ENCODE results near the gene HMGCS1. TPM values are rescaled to one million over a fixed set of nuclear protein-coding genes. Genes with fewer than 3 reads are reported as not detected.

Gene HMGCS1
- polyA plus RNA-seq, 3 donors = 6.0 to 10.9 (median 7.8) TPM

DNA sequence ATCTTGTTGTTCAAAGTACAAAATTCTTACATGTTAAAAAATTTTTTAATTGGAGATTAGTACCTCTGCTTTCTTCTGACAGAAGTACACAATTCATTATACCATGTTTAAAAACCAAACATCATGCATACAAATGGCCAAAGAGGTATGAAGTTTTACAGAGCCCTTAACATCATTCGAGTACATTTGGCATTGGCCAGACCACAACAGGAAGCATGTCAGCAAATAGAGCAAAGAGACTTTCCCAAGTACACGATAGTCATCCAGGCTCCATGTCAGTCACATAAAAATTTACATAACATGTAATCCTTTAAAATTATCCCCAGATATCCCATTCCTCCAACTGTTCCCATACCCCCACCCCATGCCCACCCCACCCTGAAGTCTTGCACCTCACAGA is 22.5 kb downstream of the HMGCS1 start:
- Histone ChIP-seq H3K36me3 (replicated peaks in 1 of 2; ENCODE audit: control insufficient read depth in 1 of 2, insufficient read depth in 2 of 2, low read length in 2 of 2) (peaks cover 67 to 94% of the 10 kb centered on the region in 2 donors), H3K4me2 (replicated peaks; ENCODE audit: extremely low read depth, low read length, poor library complexity, severe bottlenecking) (no peak overlapping the region), H3K9ac (ENCODE audit: insufficient read depth, low read length, poor library complexity, severe bottlenecking) (no peak overlapping the region), H4K20me1 (ENCODE audit: insufficient read depth, low read length) (no peaks in the 10 kb centered on the region), H3K9me3 (replicated peaks in 1 of 2; ENCODE audit: control insufficient read depth in 1 of 2, insufficient read depth in 1 of 2, low read length in 2 of 2) (no peaks in the 10 kb centered on the region), H3K27me3 (ENCODE audit: control insufficient read depth in 2 of 2, insufficient read depth in 2 of 2, low read length in 2 of 2) (no peaks in the 10 kb centered on the region), H2AFZ (ENCODE audit: insufficient read depth, low read depth, low read length, poor library complexity, severe bottlenecking) (no peak overlapping the region), H3K4me3 (replicated peaks in 1 of 3; ENCODE audit: low read depth in 2 of 3, low read length in 3 of 3) (no peak overlapping the region), H3K79me2 (ENCODE audit: insufficient read depth, low read length) (no peaks in the 10 kb centered on the region), H3K4me1 (ENCODE audit: control insufficient read depth in 1 of 2, insufficient read depth in 2 of 2, low read length in 2 of 2) (no peaks in the 10 kb centered on the region), H3K27ac (ENCODE audit: low read depth in 1 of 2, low read length in 2 of 2) (no peak overlapping the region)
- no peaks in the 10 kb centered on the region for H3K9me3 Mint-ChIP-seq
- H3K27ac Mint-ChIP-seq = no peak overlapping the region
- no peak for DNase-seq
- TF ChIP-seq, protein P1, sequence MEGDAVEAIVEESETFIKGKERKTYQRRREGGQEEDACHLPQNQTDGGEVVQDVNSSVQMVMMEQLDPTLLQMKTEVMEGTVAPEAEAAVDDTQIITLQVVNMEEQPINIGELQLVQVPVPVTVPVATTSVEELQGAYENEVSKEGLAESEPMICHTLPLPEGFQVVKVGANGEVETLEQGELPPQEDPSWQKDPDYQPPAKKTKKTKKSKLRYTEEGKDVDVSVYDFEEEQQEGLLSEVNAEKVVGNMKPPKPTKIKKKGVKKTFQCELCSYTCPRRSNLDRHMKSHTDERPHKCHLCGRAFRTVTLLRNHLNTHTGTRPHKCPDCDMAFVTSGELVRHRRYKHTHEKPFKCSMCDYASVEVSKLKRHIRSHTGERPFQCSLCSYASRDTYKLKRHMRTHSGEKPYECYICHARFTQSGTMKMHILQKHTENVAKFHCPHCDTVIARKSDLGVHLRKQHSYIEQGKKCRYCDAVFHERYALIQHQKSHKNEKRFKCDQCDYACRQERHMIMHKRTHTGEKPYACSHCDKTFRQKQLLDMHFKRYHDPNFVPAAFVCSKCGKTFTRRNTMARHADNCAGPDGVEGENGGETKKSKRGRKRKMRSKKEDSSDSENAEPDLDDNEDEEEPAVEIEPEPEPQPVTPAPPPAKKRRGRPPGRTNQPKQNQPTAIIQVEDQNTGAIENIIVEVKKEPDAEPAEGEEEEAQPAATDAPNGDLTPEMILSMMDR (IDR thresholded peaks at IDR 0.05) = no peak
- H3K4me1 Mint-ChIP-seq = no peaks in the 10 kb centered on the region
- WGBS (ENCODE audit: insufficient coverage) = 13% methylated on average over 2 of the region's 2 CpGs
- peaks cover 69 to 78% of the 10 kb centered on the region in 2 donors for H3K36me3 Mint-ChIP-seq
- intact Hi-C loops (cut with micrococcal nuclease) = no loop called here
- H3K27me3 Mint-ChIP-seq (ENCODE audit: low read depth in 3 of 3) = no peaks in the 10 kb centered on the region
- no peak overlapping the region for H3K4me3 Mint-ChIP-seq

- H3K9me3 ChIP-seq (replicated peaks in 1 of 2; ENCODE audit: control insufficient read depth in 1 of 2, insufficient read depth in 1 of 2, low read length in 2 of 2) = no peaks in the 10 kb centered on the region
- H3K79me2 ChIP-seq (ENCODE audit: insufficient read depth, low read length) = no peaks in the 10 kb centered on the region
- intact Hi-C loops (cut with micrococcal nuclease) = no loop called here
- H2AFZ ChIP-seq (ENCODE audit: insufficient read depth, low read depth, low read length, poor library complexity, severe bottlenecking) = no peak overlapping the region
- Mint-ChIP-seq H3K27ac (no peak overlapping the region), H3K36me3 (peaks cover 49 to 56% of the 10 kb centered on the region in 2 donors), H3K4me3 (no peak overlapping the region), H3K9me3 (peaks cover 0 to 3% (median 0%) of the 10 kb centered on the region in 7 donors), H3K27me3 (ENCODE audit: low read depth in 3 of 3) (no peaks in the 10 kb centered on the region), H3K4me1 (no peaks in the 10 kb centered on the region)
- DNase-seq = no peak
- no peaks in the 10 kb centered on the region for H4K20me1 ChIP-seq (ENCODE audit: insufficient read depth, low read length)
- TF ChIP-seq, protein P1 (IDR thresholded peaks at IDR 0.05) = no peak
- no peaks in the 10 kb centered on the region for H3K27me3 ChIP-seq (ENCODE audit: control insufficient read depth in 2 of 2, insufficient read depth in 2 of 2, low read length in 2 of 2)
- H3K4me3 ChIP-seq (replicated peaks in 1 of 3; ENCODE audit: low read depth in 2 of 3, low read length in 3 of 3) = no peak overlapping the region
- no CpG with 5 or more reads among the region's 1 CpG for WGBS (ENCODE audit: insufficient coverage)
- no peak overlapping the region for H3K4me2 ChIP-seq (replicated peaks; ENCODE audit: extremely low read depth, low read length, poor library complexity, severe bottlenecking)
- H3K9ac ChIP-seq (ENCODE audit: insufficient read depth, low read length, poor library complexity, severe bottlenecking) = no peak overlapping the region
- no peaks in the 10 kb centered on the region for H3K4me1 ChIP-seq (ENCODE audit: control insufficient read depth in 1 of 2, insufficient read depth in 2 of 2, low read length in 2 of 2)
- no peak overlapping the region for H3K27ac ChIP-seq (ENCODE audit: low read depth in 1 of 2, low read length in 2 of 2)
- peaks cover 44 to 70% of the 10 kb centered on the region in 2 donors for H3K36me3 ChIP-seq (replicated peaks in 1 of 2; ENCODE audit: control insufficient read depth in 1 of 2, insufficient read depth in 2 of 2, low read length in 2 of 2)
Measured at GRCh38 chr5:43288269-43288831, 24.9 kb downstream of the HMGCS1 start.

All from CD14-positive monocyte (primary cell).